Keratinocyte (primary cell): Measurements from ENCODE around the gene CACNB4. TPM values are rescaled to one million over a fixed set of nuclear protein-coding genes. Genes with fewer than 3 reads are reported as not detected.

Experiments
- DNase-seq: peaks from one replicate; pipeline ENCODE4 v3.0.0-alpha.2; 2011; ENCODE audit warnings: low read depth, missing footprints, low spot score
- FAIRE-seq: peaks from 2 replicates; lab custom pipeline; 2011; peaks lifted over from hg19 to GRCh38; lab: Jason Lieb, UNC
- H2AFZ ChIP-seq: 2 replicates; pipeline ENCODE4 v1.6.0; 2012; ENCODE audit warnings: low read length, control low read depth, inconsistent platforms; ENCODE audit not compliant: control insufficient read depth
- H3K27ac ChIP-seq: 2 replicates; pipeline ENCODE4 v1.5.1; 2011; ENCODE audit warnings: low read length; ENCODE audit not compliant: control insufficient read depth, insufficient read depth
- H3K27me3 ChIP-seq: 3 replicates; pipeline ENCODE4 v1.6.0; 2011; ENCODE audit warnings: low read length; ENCODE audit not compliant: control insufficient read depth, insufficient read depth; ENCODE audit errors: extremely low read depth
- H3K36me3 ChIP-seq, 2 experiments: 2 replicates in 1 of 2; 3 replicates in 1 of 2; pipeline ENCODE4 v1.5.1; 2011; ENCODE audit warnings: low read length in 2 of 2, mild to moderate bottlenecking in 1 of 2; ENCODE audit not compliant: control insufficient read depth in 2 of 2, insufficient read depth in 2 of 2; ENCODE audit errors: extremely low read depth in 1 of 2
- H3K4me1 ChIP-seq: 3 replicates; pipeline ENCODE4 v1.5.1; 2011; ENCODE audit warnings: low read length; ENCODE audit not compliant: control insufficient read depth, insufficient read depth; ENCODE audit errors: extremely low read depth
- H3K4me2 ChIP-seq: 3 replicates; pipeline ENCODE4 v1.6.0; 2011; ENCODE audit warnings: low read depth, low read length; ENCODE audit not compliant: control insufficient read depth, insufficient read depth; ENCODE audit errors: extremely low read depth
- H3K4me3 ChIP-seq, 3 experiments: fragments of 200-600 bp in 1 of 3; sonication (generic) in 1 of 3; 2 replicates in 2 of 3; 3 replicates in 1 of 3; pipeline ENCODE4 v1.5.1; 2011 to 2016; ENCODE audit warnings: low read length in 3 of 3, mild to moderate bottlenecking in 3 of 3, control low read depth in 2 of 3, inconsistent platforms in 1 of 3, low read depth in 1 of 3, mixed read lengths in 1 of 3, mixed run types in 1 of 3, moderate library complexity in 1 of 3; ENCODE audit not compliant: control insufficient read depth in 2 of 3, insufficient read depth in 2 of 3; ENCODE audit errors: extremely low read depth in 1 of 3
- H3K79me2 ChIP-seq: 2 replicates; pipeline ENCODE4 v1.6.0; 2012; ENCODE audit warnings: low read length; ENCODE audit not compliant: control insufficient read depth, insufficient read depth
- H3K9ac ChIP-seq: 3 replicates; pipeline ENCODE4 v1.6.0; 2011; ENCODE audit warnings: low read length; ENCODE audit not compliant: control insufficient read depth, insufficient read depth; ENCODE audit errors: extremely low read depth
- H3K9me1 ChIP-seq: 3 replicates; pipeline ENCODE4 v1.6.0; 2011; ENCODE audit warnings: low read length; ENCODE audit not compliant: control insufficient read depth, insufficient read depth; ENCODE audit errors: extremely low read depth
- H3K9me3 ChIP-seq: 2 replicates; pipeline ENCODE4 v1.5.1; 2012; ENCODE audit warnings: low read depth, low read length; ENCODE audit not compliant: control insufficient read depth
- H4K20me1 ChIP-seq: 3 replicates; pipeline ENCODE4 v1.6.0; 2011; ENCODE audit warnings: low read length; ENCODE audit not compliant: control insufficient read depth, insufficient read depth; ENCODE audit errors: extremely low read depth
- EZH2 ChIP-seq: IDR thresholded peaks from one replicate; pipeline ENCODE4 v1.6.1; 2012; ENCODE audit warnings: inconsistent platforms, mild to moderate bottlenecking, low read length, moderate library complexity
- dilution Hi-C: fragments of 300-500 bp; cut with MboI; formaldehyde crosslinking; loops from one replicate; pipeline ENCODE4 v1.7.0; 2020; ENCODE audit warnings: low sequenced_read_pairs; ENCODE audit not compliant: extremely low pct_ligation_motif_present
- polyA plus RNA-seq, 5 experiments: library from polyadenylated mRNA; depleted of rRNA in 3 of 5; stranded (reverse) in 3 of 5; stranded (forward) in 1 of 5; unstranded in 1 of 5; fragments of >200 nt; gene quantifications; 1 replicate in 1 of 5; 2 replicates in 3 of 5; 3 replicates in 1 of 5; pipeline versions ENCODE4 v1.2.1 to v1.2.3, GENCODE V29; 2011 to 2012; ENCODE audit warnings: missing spikeins in 2 of 5, low read depth in 1 of 5, low replicate concordance in 1 of 5
- TF ChIP-seq, protein P1 (sequence below), 3 experiments: IDR thresholded peaks in 1 of 3; conservative IDR thresholded peaks in 1 of 3; optimal IDR thresholded peaks in 1 of 3; 2 replicates in 2 of 3; 3 replicates in 1 of 3; pipeline versions ENCODE3 to v1.5.1; 2011; ENCODE audit warnings: low read length in 3 of 3, mild to moderate bottlenecking in 3 of 3, moderate library complexity in 2 of 3, control low read depth in 1 of 3, inconsistent platforms in 1 of 3; ENCODE audit not compliant: insufficient read depth in 2 of 3; ENCODE audit errors: extremely low read depth in 1 of 3

Gene CACNB4
- polyA plus RNA-seq, 1 donor (not counting 4 experiments of a cell fraction or from before 2014, with no cell fraction given) = 0.30 TPM

DNA sequence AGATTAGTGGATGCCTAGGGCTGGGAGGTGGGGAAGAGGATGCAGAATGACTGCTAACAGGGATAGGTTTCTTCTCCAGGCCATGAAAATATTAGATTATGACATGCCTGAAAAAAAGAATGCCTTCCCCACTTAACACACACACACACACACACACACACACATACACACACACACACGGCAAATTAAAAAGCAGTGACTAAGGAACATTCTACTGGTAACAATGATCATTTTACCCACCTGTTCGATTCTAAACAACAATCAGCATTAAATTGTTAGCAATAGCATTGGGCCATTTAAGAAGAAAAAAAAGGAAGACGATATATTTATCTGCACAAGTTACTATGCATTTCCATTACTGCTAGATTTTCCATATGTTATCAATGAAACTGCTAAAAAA, 10.8 kb downstream of the CACNB4 start:
- Histone ChIP-seq H3K9me1 (no peaks in the 10 kb centered on the region), H3K27me3 (peaks cover under 1% of the 10 kb centered on the region), H2AFZ (no peak overlapping the region), H3K4me1 (no peaks in the 10 kb centered on the region), H3K27ac (no peak overlapping the region), H3K79me2 (no peaks in the 10 kb centered on the region), H3K9me3 (no peaks in the 10 kb centered on the region), H3K36me3 (no peaks in the 10 kb centered on the region), H3K4me3 (no peak overlapping the region), H3K9ac (no peak overlapping the region), H3K4me2 (no peak overlapping the region), H4K20me1 (no peaks in the 10 kb centered on the region)
- dilution Hi-C loops = no loop called here
- TF ChIP-seq, protein P1, sequence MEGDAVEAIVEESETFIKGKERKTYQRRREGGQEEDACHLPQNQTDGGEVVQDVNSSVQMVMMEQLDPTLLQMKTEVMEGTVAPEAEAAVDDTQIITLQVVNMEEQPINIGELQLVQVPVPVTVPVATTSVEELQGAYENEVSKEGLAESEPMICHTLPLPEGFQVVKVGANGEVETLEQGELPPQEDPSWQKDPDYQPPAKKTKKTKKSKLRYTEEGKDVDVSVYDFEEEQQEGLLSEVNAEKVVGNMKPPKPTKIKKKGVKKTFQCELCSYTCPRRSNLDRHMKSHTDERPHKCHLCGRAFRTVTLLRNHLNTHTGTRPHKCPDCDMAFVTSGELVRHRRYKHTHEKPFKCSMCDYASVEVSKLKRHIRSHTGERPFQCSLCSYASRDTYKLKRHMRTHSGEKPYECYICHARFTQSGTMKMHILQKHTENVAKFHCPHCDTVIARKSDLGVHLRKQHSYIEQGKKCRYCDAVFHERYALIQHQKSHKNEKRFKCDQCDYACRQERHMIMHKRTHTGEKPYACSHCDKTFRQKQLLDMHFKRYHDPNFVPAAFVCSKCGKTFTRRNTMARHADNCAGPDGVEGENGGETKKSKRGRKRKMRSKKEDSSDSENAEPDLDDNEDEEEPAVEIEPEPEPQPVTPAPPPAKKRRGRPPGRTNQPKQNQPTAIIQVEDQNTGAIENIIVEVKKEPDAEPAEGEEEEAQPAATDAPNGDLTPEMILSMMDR (optimal IDR thresholded peaks at IDR 0.05 in 1 of 3, IDR thresholded peaks at IDR 0.05 in 1 of 3, conservative IDR thresholded peaks at IDR 0.05 in 1 of 3; ENCODE audit: extremely low read depth in 1 of 3, insufficient read depth in 2 of 3, low read length in 3 of 3) = no peak
- no peak for TF ChIP-seq EZH2
- DNase-seq = no peak
- no peak for FAIRE-seq

DNA sequence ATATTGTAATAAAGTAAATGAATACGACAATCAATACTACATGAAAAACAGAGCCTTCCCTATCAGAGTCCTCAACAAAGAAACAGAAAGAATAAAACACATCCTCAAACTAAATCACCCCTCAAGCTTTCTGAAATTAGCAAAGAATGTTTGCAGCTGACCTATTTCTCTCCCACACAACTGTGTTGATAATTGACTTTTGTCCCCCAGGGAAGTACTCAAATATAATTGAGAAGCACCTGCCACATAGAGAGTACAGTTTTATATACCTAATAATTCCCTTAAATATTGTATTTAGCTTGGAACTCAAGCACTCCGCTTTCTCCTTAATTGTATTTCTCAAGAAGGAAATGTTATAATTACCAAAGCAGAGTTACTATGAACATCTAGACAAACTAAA, 12.6 kb downstream of the CACNB4 start:
- Histone ChIP-seq H3K4me1 (no peaks in the 10 kb centered on the region), H3K36me3 (no peaks in the 10 kb centered on the region), H3K27me3 (peaks cover 2% of the 10 kb centered on the region), H3K79me2 (no peaks in the 10 kb centered on the region), H3K4me2 (no peak overlapping the region), H3K4me3 (no peak overlapping the region), H3K9me1 (no peaks in the 10 kb centered on the region), H3K9ac (no peak overlapping the region), H4K20me1 (no peaks in the 10 kb centered on the region), H3K9me3 (no peaks in the 10 kb centered on the region), H2AFZ (no peak overlapping the region), H3K27ac (no peak overlapping the region)
- TF ChIP-seq EZH2 = no peak
- TF ChIP-seq, protein P1 (optimal IDR thresholded peaks at IDR 0.05 in 1 of 3, IDR thresholded peaks at IDR 0.05 in 1 of 3, conservative IDR thresholded peaks at IDR 0.05 in 1 of 3; ENCODE audit: extremely low read depth in 1 of 3, insufficient read depth in 2 of 3, low read length in 3 of 3) = no peak
- FAIRE-seq (no peak), DNase-seq (no peak)
- dilution Hi-C loops = no loop called here
